ENCODE results near the gene RSAD2.
"Not testable (repeated sequence)": the region's sequence is repeated elsewhere in the genome, so short reads cannot be mapped to it uniquely, and the experiment has no call there.

RSAD2 gene

DNA sequence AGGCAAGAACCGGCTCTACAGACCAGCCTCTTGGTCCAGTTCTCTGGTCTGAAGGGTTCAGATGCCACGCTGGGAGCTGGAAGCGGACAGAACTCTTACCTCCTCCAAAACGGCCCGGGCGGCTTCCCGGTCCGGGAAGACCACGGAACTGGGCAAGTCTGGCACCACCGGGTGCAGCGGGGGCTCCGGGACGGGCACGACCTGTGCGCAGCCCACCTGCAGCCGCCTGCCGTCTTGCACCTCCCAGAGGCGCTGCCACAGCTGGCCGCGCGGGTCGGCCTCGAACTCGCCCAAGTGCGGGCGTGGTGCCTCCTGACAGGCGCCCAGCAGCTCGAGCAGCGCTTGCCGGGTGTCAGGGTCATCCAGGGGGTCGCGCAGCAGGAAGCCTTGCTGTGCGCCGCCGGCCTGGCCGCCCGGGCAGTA lies 12.6 kb upstream of the RSAD2 start:
- no peak for DNase-seq

- DNase-seq = peak; percentile 72
These were observed 12.0 kb upstream of the RSAD2 start, which contains the start of gene CMPK2 for GRCh38 chr2:6865346-6866274. TSS of gene CMPK2 (minus strand) at chr2:6865907. CDS start at chr2:6865696, 211 bp downstream.

DNA sequence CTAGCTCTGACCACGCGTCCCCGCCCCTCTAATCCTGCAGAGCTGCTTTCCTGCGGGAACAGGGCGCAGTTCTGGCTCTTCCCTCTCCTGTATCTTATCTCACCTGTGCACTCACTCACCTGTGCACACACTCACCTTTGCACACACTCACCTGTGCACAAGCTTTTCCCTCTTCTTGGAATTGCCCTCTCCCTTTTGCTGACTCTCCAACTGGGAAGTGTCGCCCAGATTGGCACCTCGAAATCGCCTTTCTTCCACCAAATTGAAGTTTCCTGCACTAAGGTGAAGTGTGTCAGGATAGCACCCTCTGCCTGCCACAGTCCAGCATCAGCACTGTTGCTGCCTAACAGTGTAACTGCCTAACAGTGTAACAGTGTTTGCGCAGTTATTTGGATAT lies 11.3 kb upstream of the RSAD2 start:
- peak; percentile 41 for DNase-seq

DNA sequence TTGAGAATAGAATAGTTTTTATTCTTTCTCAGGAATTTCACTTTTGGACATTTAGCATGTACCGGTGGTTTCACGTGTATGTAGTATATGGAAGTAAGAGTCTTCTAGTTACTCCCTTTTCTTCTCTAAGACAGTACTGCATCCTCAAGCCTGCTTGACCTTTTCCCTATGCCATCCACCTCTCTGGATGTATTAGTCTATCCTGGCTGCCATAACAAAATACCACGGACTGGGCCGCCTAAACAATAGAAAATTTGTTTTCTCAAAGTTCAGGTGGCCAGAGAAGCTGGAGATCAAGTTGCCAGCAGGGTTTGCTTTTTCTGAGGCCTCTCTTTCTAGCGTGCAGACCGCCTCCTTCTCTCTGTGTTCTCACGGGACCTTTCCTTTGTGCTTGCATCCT lies 10.6 kb upstream of the RSAD2 start:
- DNase-seq = no peak

GRCh38 chr2:6872394-6872793 lies 5.2 kb upstream of the RSAD2 start:
- no peak for DNase-seq

- DNase-seq = no peak
These were observed 3.5 kb upstream of the RSAD2 start for GRCh38 chr2:6874032-6874431.

DNA sequence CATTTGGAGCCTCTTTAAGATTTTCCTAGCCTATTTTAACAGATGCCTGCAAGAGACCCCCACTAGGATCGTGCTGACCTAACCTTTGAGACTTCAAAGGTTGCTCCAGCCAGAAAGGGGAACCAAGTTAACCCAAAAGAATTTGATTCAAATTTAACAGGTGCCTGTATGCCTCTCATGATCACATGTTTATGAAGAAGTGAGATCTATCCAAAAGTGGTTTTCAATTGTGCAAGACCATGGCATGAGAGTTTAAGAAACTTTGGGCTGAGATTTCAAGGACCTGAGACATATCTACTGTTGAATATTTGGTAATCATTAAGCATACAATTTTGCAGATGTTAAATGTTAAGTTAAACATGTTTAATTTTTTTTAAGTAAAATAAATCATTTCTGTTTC lies 1.3 kb upstream of the RSAD2 start:
- no peak for DNase-seq

- DNase-seq = no peak
These were observed 972 bp downstream of the RSAD2 start for GRCh38 chr2:6878549-6878948.

DNA sequence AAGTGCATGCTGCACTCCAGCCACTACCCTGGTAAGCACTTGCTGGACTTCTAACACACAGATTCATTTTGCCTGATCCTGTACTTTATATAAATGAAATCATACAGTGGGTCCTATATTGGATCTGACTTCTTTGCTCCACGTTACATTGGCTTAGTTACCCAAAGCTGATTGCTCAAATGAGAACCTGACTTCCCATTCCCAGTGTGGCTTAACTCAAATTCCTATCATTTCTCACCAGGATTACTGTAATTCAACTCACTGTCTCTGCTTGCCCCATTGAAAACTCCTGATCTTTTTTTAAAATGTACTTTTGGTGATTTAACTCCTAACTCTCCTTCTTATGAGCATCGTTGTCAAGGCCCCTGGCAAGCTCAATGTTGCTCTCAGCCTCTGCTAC lies 1.4 kb downstream of the RSAD2 start:
- DNase-seq = no peak

- DNase-seq = no peak
These were observed 2.7 kb downstream of the RSAD2 start for GRCh38 chr2:6880200-6880733.

DNA sequence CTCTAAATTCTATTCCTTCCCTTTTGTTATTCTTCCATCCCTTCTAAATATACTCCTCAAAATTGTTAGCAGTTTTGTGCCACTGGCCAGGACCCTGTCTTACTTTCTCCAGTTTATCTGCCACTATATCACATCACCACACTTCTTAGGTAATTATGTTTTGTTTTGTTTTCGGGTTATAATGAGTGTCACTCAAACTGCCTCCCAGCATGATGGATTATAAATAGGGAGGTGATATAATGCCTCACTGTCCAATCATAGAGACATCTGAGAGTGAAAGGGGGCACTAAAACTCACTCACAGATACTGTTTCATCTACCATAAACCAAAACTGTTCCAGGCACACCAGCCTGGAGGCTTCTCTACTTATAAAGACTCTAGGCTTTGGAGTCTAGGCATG lies 3.5 kb downstream of the RSAD2 start:
- DNase-seq = no peak

DNA sequence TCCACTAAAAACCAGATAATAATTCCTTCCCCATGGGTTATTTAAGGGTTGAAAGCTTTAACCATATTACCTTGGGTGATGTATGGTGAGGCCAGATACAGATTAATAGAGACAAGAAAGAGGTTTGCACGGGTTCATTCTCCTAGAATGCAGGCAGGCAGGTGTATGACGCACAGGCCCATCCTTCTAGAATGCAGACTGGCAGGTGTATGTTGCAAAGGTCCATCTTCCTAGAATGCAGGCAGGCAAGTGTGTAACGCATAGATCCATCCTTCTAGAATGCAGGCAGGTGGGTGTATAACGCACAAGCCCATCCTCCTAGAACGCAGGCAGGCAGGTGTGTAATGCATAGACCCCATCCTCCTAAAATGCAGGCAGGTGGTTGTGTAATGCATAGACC lies 3.9 kb downstream of the RSAD2 start:
- DNase-seq = no peak

- no peak for DNase-seq
These were observed 6.0 kb downstream of the RSAD2 start for GRCh38 chr2:6883448-6884122.

GRCh38 chr2:6885551-6885950 lies 8.0 kb downstream of the RSAD2 start:
- DNase-seq = no peak

- no peak for DNase-seq
These were observed 8.4 kb downstream of the RSAD2 start for GRCh38 chr2:6885968-6886367.

GRCh38 chr2:6887751-6888192 lies 10.2 kb downstream of the RSAD2 start:
- DNase-seq = no peak

- no peak for DNase-seq
These were observed 11.1 kb downstream of the RSAD2 start for GRCh38 chr2:6888724-6889123.

DNA sequence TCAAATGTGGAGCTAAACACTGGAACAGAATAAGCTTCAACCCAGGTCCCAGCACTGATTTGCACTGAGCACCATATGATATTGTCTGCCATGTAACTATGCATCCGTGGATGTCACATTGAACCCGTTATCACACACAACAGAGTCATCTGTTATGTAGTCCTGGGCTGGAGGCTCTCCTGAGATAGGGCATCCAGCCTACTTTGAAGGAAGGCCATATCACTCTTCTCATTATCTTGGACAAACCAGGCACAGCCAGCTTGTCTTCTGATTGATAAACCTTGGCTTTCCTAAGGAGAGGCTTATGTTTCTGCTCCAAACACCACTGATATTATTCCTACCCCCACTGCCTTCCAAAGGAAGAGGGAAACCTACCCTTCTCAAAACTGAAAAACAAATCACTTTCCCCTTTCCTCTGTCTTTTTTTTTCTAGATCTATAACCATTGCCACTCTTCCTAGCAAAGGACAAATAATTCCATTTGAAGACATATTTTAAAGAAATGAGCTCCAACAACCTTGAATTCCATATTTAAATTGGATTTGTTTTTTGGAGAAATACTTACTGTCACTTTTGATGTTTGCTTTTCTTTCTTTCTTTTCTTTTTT lies 16.4 kb downstream of the RSAD2 start:
- DNase-seq = no peak

- peak; percentile 56 for DNase-seq
These were observed 19.6 kb downstream of the RSAD2 start for GRCh38 chr2:6896930-6897759.

DNA sequence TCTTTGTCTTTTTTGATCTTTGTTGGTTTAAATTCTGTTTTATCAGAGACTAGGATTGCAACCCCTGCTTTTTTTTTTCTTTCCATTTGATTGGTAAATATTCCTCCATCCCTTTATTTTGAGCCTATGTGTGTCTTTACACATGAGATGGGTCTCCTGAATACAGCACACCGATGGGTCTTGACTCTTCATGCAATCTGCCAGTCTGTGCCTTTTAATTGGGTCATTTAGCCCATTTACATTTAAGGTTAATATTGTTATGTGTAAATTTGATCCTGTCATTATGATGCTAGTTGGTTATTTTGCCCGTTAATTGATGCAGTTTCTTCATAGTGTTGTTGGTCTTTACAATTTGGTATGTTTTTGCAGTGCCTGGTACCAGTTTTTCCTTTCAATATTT lies 25.0 kb downstream of the RSAD2 start:
- not testable (repeated sequence) for DNase-seq

DNA sequence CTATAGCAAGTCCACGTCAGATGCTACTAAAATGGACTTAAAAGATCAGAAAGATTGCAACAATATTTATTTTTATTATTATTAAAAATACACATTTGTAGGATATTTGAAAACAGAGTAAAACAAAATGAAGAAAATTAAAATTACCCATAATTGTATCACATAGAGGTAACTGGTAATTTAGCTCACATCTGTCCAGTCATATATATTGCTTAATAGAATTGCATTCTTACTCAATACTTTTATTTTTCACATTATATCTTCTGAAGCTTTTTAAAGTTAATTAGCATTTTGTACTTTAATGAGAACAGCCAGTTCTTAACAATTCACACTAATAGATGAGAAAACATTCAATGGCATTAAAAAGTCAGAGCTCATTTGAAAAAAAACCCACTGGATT lies 28.1 kb downstream of the RSAD2 start:
- DNase-seq = no peak

GRCh38 chr2:6906165-6906741 lies 28.7 kb downstream of the RSAD2 start:
- DNase-seq = no peak

Measured in NCI-H82 (cell line).